Activated CD4-positive, alpha-beta T cell treated with anti-CD3 and anti-CD28 coated beads for 4 hours (primary cell): ENCODE results near the gene GRK5.

Experiments
- DNase-seq, 2 donors: peaks; one replicate each; pipeline ENCODE4 v3.0.0-alpha.2; 2020

GRK5 gene

GRCh38 chr10:119391440-119392251 is 184.3 kb downstream of the GRK5 start:
- no peak for DNase-seq

DNA sequence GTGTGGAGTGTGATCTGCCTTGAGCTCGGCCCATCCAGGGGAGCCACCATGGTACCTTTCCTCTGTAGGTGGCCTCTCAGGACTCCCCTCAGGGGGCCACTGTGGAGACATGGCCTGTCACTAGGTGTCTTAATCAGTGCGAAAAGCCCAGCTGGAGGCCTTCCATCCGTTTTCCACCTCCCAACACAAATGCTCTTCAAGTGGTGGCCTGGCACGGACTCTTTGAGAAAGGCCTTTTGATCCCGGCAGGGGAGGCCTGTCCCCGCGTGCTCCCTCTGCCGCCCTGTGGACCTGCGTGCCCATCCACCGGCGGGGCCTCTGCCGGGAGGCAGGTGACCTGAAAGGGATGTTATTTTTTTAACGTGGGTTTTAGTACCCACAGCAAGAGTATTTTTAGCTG is 185.6 kb downstream of the GRK5 start:
- DNase-seq = no peak

DNA sequence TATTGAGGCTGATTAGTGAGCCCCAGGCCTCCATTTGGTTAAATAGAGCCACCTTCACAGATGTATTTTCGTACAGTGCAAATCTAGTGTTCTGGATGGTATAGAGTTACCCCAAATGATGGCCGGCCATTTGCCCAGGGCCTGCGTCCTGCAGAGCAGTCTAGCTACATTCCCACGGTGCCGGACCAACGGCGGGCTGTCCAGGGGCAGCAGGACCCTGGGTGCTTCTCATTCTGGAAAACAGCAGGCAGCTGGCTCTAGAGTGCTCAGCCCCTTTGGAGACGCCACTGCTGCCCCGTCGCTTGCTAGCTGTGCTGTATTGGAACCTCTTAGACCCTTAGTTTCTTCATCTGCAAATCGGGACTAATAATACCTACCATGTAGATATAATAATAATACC is 186.1 kb downstream of the GRK5 start:
- DNase-seq = no peak

GRCh38 chr10:119393845-119394244 is 186.5 kb downstream of the GRK5 start:
- DNase-seq = no peak

- no peak for DNase-seq
These were observed 187.4 kb downstream of the GRK5 start for GRCh38 chr10:119394657-119395279.

DNA sequence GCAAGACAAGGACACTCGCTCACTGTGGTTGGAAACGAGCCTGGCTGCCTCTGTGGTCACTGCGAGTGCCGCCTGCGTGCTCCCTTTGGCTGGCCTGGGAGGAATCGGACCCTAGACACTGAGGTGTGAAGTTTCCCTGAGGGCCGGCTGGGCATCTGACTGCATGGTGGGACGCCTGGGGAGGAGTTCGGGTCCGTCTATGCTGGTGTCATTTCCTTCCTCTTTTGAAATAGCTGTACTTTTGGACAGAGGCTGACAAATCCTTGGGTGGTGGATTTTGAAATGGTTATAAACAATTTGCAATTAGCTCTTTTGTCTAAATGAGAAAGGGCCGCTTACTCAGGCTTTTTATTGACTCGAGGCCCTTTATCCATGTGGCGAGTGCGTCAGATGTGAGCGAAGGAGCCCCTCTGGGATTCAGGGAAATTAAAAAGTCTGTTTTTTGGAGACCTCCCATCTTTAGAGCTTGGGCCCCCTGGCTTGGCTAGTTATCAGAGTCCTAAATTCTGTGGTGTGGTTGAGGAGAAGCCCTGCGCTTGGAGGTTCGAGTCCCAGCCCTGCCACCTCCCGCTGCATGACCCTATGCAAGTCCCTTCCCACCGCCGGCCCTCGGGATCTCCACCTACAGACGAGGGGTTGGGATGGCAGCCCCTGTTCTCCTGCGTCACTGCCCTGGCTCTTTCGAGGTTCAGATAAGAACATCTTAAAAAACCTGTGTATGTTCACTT is 188.1 kb downstream of the GRK5 start:
- no peak for DNase-seq

GRCh38 chr10:119396008-119396708 is 188.8 kb downstream of the GRK5 start:
- DNase-seq = no peak

DNA sequence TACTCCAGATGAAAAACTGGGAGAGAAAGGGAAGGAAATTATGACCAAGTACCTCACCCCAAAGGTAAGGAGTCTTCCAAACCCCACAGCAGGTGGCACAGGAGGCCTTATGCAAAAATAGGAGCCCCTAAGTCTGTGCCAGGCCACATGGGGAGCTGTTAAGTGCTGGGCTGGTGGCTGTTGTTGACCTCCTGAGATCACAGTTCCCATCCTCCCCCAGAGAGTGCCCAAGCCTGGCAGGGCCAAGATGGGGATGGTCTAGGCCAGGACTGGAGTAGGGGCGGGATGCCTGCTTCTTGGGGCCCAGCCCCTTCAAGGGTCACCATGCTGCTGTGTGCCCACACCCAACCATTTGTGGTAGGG is 189.3 kb downstream of the GRK5 start:
- no peak for DNase-seq

- DNase-seq = no peak
These were observed 190.0 kb downstream of the GRK5 start for GRCh38 chr10:119397416-119397815.

GRCh38 chr10:119398996-119399395 is 191.6 kb downstream of the GRK5 start:
- DNase-seq = no peak

GRCh38 chr10:119399466-119399865 is 192.1 kb downstream of the GRK5 start:
- DNase-seq = no peak

GRCh38 chr10:119401671-119402395 is 194.5 kb downstream of the GRK5 start:
- DNase-seq = no peak

- DNase-seq = no peak
These were observed 196.6 kb downstream of the GRK5 start for GRCh38 chr10:119403921-119404320.

GRCh38 chr10:119404719-119405519 is 197.5 kb downstream of the GRK5 start:
- DNase-seq = no peak

DNA sequence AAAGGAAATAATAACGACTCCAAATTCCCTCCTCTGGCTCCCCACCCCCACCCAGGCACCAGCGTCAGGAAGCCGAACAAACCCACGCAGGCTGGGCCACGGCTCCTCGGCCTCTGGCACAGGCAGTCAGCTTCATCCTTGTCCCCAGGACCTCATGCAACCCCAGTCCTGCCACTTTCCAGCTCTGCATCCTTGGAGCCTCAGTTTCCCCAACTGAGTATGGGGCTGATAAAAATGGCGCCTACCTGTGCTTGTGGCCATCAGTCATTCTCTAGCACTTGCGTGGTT is 198.1 kb downstream of the GRK5 start:
- no peak for DNase-seq

DNA sequence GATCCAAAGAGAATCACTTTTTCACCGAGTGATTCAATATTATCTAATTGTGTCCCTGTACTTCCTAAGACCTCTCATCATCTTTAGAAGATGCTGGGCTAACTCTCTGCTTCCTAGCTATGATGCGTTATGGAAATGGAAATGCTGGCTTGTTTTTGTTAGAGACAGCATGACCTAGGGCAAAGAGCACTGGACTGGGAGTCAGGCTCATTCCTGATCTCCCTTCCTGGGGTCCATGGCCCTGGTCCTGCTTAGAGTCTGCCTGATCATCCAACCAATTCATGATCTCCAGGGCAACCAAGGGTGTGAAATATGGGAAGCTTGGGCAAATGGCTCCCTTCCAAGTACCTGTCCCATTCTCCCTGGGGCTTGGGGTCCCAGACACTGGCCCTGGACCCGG is 198.8 kb downstream of the GRK5 start:
- no peak for DNase-seq

- DNase-seq = no peak
These were observed 199.4 kb downstream of the GRK5 start for GRCh38 chr10:119406601-119407253.

DNA sequence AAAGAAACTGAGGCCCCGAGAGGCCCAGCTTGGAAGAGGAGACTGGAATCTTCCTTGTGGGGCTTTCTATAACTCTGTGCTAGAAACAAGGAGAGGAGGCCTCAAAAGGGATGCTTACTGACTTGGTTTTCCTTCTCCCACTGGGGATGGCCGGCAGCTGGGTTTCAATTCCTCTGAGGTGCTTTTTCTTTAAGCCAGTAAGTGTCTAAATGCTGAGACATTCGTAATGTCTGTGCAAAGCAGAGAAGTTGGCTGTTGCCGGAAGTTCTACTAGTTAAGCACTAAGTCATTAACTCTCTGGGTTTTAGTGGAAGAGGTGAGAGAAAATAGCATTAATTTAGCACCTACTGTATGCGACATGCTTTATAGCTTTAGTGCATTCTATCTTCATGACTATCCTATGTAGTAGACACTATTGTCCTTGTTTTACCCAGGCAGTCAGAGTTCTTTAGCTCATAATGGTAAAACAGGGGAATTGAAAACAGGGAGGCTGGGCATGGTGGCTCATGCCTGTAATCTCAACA is 199.9 kb downstream of the GRK5 start:
- no peak for DNase-seq

- DNase-seq = no peak
These were observed 200.7 kb downstream of the GRK5 start for GRCh38 chr10:119408072-119408471.

GRCh38 chr10:119408969-119409371 is 201.6 kb downstream of the GRK5 start:
- DNase-seq = no peak

GRCh38 chr10:119409385-119409784 is 202.0 kb downstream of the GRK5 start:
- no peak for DNase-seq
